Stimulated activated CD8-positive, alpha-beta memory T cell treated with anti-CD3 and anti-CD28 coated beads, Interleukin-15, amount 100 ng/mL, for 1 hour (primary cell): ENCODE data around the gene SRGAP1.

ENCODE experiments used
- DNase-seq: peaks from one replicate; pipeline ENCODE4 v3.0.0-alpha.2; 2020; ENCODE audit warnings: low read depth

Gene SRGAP1

DNA sequence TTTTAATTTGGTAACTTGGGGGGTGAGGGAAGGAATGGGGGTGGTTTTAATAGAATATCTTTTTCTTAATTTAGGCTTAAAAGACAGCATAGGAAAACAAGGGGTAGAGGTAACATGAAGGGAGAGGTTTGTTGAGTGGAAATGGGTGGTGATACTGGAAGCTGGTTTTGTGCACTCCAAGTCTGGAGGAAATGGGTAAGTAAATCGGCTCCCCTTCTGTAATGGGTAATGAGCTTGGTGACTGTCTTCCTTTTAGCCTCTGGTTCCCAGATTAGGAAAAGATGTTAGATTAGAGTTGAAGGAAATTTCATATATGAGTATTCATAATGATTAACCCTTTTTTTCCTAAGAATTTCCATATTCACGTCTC is 122.1 kb downstream of the SRGAP1 start:
- no peak for DNase-seq

- no peak for DNase-seq
Observed at GRCh38 chr12:63967358-63968145, 123.1 kb downstream of the SRGAP1 start.

DNA sequence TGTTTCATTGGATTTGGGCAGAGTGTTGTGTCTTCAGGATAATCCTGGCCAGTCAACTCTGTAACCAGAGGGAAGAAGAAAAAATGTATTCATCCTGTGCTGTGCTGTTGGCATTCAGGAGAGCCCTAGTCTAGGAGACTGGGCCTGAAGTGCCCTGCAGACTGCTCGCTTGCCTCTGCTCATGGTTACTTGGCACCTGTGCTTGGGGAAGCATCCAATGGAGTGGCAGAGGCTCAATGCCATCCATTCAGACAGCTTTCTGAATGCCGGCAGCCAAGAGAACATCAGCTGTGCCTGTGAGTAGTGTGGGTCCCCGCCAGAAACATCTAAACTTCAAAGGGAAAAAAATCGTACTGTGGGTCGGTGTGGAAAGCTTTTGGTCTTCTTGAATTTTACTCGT is 124.2 kb downstream of the SRGAP1 start:
- no peak for DNase-seq

GRCh38 chr12:63976902-63977395 is 132.4 kb downstream of the SRGAP1 start:
- no peak for DNase-seq

GRCh38 chr12:63977441-63977840 is 132.9 kb downstream of the SRGAP1 start:
- DNase-seq, result no peak

GRCh38 chr12:63978519-63978918 is 134.0 kb downstream of the SRGAP1 start:
- DNase-seq, result no peak

DNA sequence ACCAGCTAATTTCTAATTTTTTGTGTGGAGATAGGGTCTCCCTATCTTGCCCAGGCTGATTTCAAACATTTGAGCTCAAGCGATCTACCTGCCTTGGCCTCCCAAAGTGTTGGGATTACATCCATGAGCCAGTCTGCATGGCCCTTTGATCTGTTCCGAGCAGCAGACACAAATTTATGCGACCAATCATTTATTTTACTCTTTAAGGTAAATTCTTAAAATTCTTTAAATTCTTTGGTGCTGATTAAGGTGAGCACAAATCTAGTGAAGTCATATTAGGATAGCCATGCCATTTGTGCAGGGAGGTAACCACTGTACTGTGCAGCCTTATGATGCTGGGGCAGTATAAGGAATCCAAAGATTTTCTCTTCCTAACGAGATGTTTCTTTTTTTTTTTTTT is 135.7 kb downstream of the SRGAP1 start:
- no peak for DNase-seq

DNA sequence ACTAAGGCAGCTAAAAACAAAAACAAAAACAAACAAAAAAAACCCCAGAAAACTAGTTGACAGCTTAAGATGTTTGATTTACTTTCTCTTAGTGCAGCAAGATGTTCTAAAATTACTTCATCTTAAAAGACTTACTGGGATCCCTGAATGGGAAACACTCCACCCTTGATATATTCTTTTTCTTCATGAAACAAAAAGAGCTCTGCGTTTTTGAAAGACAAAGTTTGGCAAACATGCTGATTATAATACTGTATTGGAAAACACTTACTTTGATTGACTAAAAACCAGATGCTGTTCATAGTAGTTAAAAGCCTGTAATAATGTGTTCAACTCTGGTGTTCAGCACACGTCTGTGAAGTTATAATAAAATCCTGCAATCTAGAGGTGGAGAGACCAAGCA is 136.8 kb downstream of the SRGAP1 start:
- DNase-seq, result no peak

DNA sequence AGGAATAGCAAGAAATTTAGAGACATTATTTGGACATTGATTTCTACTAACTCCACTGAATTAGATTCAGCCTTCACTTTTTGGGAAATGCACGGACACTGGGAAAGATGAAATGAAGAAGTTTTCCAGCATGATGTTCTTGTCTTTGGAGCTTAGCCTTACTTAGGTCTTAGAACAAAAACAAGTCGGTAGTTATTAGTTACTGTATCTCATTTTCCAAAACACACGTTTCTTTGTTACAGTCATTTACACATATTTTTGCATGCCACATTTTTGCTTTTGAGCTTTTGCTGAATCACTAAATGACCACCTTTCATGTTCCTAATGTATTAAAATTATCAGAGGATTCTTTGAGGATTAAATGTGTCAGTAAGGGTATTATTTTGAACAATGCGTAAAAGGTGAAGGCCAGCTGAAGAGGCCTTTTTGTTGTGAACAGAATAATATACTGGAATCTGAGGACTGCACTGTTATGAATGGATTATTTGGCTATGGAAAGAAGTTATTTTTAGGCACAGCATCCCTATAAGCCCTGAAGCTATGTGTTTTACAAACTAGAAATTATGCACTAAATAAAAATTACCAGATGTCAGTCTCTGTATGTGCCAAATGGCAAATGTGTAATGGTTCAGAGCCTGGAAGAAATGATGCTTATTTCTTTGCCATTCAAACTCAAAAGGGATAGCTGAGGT is 138.2 kb downstream of the SRGAP1 start:
- DNase-seq, result no peak

- DNase-seq, result no peak
Observed at GRCh38 chr12:63985456-63985855, 141.0 kb downstream of the SRGAP1 start.

GRCh38 chr12:63985945-63986344 is 141.4 kb downstream of the SRGAP1 start:
- no peak for DNase-seq

DNA sequence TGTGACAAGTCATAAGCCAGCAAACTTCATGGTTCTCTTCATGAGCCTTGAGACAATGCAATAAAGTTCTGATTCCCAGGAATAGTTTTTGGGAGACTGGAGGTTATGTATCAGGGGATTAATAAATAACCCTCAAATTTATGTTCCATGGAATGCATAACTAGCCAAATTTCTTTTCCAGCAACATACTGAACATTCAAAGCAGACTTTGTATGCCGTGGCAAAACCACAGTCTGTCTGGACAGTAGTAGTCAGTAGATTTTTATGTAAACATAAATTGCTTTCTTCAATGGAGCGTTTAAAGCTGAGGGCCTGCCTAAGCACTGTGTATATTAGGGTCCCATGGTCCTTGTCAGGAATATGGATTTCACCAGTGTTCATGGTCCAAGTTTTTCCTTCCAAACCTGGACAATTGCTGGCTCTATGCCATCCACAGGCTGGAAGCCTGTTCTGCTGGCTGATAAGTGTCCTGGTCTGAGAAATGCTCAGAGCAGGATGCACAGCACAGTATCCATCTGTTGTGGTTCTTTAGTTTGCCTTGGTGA is 144.9 kb downstream of the SRGAP1 start:
- DNase-seq, result no peak

GRCh38 chr12:63990828-63991547 is 146.5 kb downstream of the SRGAP1 start:
- no peak for DNase-seq

- no peak for DNase-seq
Observed at GRCh38 chr12:63994704-63995103, 150.2 kb downstream of the SRGAP1 start.

DNA sequence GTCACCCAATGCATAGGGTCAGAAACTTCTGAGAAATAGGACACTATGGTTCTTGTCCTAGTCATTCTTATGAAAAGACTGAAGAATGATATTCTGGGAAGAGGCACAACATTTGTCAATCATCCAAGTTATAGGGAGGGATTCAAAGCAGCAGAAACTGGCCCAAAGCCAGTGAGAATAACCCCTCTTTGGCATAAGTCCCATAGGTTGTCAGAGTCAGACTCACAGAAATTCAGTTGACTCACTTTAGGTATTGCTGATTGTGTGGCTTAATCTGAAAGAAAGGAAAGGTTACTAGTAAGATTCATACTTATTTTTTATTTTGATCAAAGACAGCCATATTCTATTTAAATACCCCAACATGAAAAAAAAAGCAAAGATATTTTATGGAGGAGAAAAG is 151.0 kb downstream of the SRGAP1 start:
- DNase-seq, result no peak

DNA sequence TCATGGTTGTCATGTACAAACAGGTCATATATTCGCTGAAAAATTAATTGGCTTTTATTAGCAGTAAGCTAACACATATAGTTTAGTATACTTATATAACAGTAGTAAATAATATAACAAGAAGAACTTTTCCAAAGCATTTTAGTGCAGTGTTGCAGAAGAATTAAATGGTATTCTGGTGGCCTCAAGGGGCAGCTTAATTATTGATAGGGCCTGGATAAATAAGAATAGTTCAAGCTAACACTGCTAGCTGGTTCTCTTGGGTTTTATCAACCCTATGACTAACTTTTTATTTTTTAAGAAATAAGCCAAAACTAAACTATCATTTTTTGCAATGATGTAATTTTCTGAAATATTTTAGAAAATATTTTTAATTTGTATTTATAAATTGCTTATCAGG is 152.1 kb downstream of the SRGAP1 start:
- DNase-seq, result no peak

DNA sequence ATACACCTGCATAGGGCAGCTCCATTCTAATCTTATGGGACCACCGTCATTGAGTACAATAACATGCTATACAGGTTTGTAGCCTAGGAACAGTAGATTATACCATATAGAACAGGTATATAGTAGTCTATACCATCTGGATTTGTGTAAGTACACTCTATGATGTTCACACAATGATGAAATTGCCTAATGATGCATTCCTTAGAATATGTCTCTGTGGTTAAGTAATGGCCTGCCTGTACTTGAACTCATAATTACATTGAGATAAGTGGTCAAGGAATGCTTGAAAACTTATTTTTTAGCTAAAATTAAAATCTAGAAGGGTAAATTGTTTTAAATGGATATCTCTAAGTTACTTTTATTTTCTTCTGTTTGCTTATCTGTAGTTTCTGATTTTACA is 152.7 kb downstream of the SRGAP1 start:
- DNase-seq, result no peak

DNA sequence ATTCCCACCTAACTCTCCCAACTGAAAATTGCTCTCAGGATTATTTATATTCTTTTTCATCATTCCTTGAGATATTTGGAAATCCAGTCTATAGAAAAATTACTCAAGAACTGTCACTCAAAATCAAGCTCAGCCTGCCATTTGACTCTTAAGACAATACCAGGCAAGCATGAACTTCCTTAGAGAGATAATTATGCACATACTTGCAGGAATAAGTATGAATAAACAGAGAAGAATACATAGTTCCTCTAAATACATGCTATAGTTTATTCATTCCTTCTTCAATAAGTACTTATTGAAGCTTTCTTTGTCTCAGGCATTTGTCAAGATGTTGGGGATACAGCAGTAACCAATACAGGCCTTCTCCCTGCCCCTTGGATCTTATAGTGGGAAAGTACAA is 154.1 kb downstream of the SRGAP1 start:
- DNase-seq, result no peak

GRCh38 chr12:63999853-64000252 is 155.4 kb downstream of the SRGAP1 start:
- no peak for DNase-seq

GRCh38 chr12:64001439-64001838 is 156.9 kb downstream of the SRGAP1 start:
- DNase-seq, result no peak

GRCh38 chr12:64004641-64005040 is 160.1 kb downstream of the SRGAP1 start:
- DNase-seq, result no peak

DNA sequence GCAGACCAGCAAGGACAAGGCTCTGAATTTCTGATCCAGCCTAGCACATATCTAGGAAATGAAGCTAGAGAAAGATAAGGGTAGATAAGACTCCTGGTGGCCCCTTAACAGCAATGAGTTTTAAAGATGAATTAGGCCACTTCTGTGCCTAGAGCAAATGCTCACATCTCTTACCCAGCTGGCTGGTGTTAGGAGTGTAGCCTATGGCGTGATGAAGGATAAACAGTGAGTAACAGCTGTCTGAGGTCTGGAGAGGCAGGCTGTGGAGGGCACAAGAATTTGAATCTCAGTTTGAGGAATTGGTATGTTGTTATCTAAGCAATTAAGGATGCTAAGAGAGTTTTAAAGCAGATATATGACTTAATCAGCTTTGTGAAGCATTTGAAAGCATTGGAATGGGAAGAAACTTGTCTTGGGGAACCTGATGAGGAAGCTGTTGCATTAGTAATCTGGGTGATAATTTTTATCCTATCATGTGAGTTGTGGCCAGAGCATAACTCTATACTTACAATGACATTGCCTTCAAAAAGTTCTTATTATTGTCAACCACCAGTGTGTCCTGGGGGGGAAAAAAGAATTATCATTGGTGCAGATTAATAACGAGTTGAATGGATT is 161.8 kb downstream of the SRGAP1 start:
- no peak for DNase-seq
